HEK293 (cell line): ENCODE results near the gene HSD3B2.

Experiments
- IKZF3 ChIP-seq: fragments of 450-650 bp; IDR thresholded peaks from 2 replicates; pipeline ENCODE4 v1.5.0; 2018; ENCODE audit warnings: missing biosample characterization, mild to moderate bottlenecking, missing genetic modification characterization, moderate library complexity
- ZBTB17 ChIP-seq: fragments of 450-650 bp; formaldehyde crosslinking; IDR thresholded peaks from 2 replicates; pipeline ENCODE4 v1.5.1; 2016; ENCODE audit warnings: missing biosample characterization, missing genetic modification characterization
- ZNF274 ChIP-seq, 2 experiments: fragments of 200-500 bp in 1 of 2; fragments of 450-650 bp in 1 of 2; sonication (Bioruptor generic) in 1 of 2; formaldehyde crosslinking in 1 of 2; IDR thresholded peaks; 2 replicates each; pipeline versions ENCODE4 v1.5.1 to v1.6.1; 2014 to 2016; ENCODE audit warnings: borderline replicate concordance in 1 of 2, inconsistent platforms in 1 of 2, low read length in 1 of 2, missing biosample characterization in 1 of 2, missing genetic modification characterization in 1 of 2
- ZNF302 ChIP-seq: fragments of 450-650 bp; formaldehyde crosslinking; IDR thresholded peaks from 2 replicates; pipeline ENCODE4 v1.5.1; 2016; ENCODE audit warnings: missing biosample characterization, missing genetic modification characterization, low read depth
- ZNF571 ChIP-seq: fragments of 450-650 bp; formaldehyde crosslinking; IDR thresholded peaks from 2 replicates; pipeline ENCODE4 v1.5.0; 2017; ENCODE audit warnings: missing biosample characterization, missing genetic modification characterization
- ZNF596 ChIP-seq: fragments of 450-650 bp; IDR thresholded peaks from 2 replicates; pipeline ENCODE4 v1.5.0; 2018; ENCODE audit warnings: missing biosample characterization, mild to moderate bottlenecking, missing genetic modification characterization, moderate library complexity
- ZNF785 ChIP-seq: fragments of 450-650 bp; formaldehyde crosslinking; IDR thresholded peaks from 2 replicates; pipeline ENCODE4 v1.5.1; 2016; ENCODE audit warnings: missing biosample characterization, missing genetic modification characterization
- TF ChIP-seq, protein P1 (sequence below): fragments of 450-650 bp; formaldehyde crosslinking; IDR thresholded peaks from 2 replicates; pipeline ENCODE4 v1.5.1; 2016; ENCODE audit warnings: missing biosample characterization, missing genetic modification characterization, low read depth
- TF ChIP-seq, protein P2 (sequence below): fragments of 450-650 bp; formaldehyde crosslinking; IDR thresholded peaks from 2 replicates; pipeline ENCODE4 v1.5.1; 2016; ENCODE audit warnings: missing biosample characterization, missing genetic modification characterization
- TF ChIP-seq, protein P3 (sequence below): fragments of 450-650 bp; formaldehyde crosslinking; IDR thresholded peaks from 2 replicates; pipeline ENCODE4 v1.5.1; 2016; ENCODE audit warnings: missing biosample characterization, missing genetic modification characterization
- TF ChIP-seq, protein P4 (sequence below): sonication (generic); formaldehyde crosslinking; IDR thresholded peaks from 2 replicates; pipeline ENCODE4 v1.8.1; 2022; ENCODE audit warnings: mild to moderate bottlenecking, moderate library complexity, missing genetic modification reagents
- TF ChIP-seq, protein P5 (sequence below): fragments of 450-650 bp; IDR thresholded peaks from 2 replicates; pipeline ENCODE4 v1.5.1; 2018; ENCODE audit warnings: missing biosample characterization, missing genetic modification characterization
- TF ChIP-seq, protein P6 (sequence below): fragments of 450-650 bp; formaldehyde crosslinking; IDR thresholded peaks from 2 replicates; pipeline ENCODE4 v1.5.1; 2016; ENCODE audit warnings: missing biosample characterization, missing genetic modification characterization

DNA sequence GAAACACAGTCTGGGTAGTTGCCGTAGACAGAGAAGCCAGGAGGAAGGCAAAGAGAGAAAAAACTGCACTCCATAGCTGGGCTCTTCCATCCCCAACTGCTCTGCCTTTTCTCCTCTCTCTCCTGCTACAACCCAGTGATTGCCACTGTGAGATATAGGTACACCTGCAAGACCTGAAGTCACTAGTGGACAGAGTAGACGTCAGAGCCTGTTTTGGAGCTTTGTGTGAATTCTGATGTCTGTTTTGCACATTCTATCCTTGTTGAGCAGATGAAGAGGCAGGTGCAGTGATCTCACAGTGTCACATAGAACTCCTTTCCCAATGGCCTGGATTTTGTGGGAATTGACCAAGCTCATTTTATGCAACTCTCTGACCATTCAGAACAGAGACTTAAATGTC is 44.2 kb upstream of the HSD3B2 start:
- TF ChIP-seq, protein P1, sequence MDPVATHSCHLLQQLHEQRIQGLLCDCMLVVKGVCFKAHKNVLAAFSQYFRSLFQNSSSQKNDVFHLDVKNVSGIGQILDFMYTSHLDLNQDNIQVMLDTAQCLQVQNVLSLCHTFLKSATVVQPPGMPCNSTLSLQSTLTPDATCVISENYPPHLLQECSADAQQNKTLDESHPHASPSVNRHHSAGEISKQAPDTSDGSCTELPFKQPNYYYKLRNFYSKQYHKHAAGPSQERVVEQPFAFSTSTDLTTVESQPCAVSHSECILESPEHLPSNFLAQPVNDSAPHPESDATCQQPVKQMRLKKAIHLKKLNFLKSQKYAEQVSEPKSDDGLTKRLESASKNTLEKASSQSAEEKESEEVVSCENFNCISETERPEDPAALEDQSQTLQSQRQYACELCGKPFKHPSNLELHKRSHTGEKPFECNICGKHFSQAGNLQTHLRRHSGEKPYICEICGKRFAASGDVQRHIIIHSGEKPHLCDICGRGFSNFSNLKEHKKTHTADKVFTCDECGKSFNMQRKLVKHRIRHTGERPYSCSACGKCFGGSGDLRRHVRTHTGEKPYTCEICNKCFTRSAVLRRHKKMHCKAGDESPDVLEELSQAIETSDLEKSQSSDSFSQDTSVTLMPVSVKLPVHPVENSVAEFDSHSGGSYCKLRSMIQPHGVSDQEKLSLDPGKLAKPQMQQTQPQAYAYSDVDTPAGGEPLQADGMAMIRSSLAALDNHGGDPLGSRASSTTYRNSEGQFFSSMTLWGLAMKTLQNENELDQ (tag by site-specific recombination), result no peak
- TF ChIP-seq, protein P2, sequence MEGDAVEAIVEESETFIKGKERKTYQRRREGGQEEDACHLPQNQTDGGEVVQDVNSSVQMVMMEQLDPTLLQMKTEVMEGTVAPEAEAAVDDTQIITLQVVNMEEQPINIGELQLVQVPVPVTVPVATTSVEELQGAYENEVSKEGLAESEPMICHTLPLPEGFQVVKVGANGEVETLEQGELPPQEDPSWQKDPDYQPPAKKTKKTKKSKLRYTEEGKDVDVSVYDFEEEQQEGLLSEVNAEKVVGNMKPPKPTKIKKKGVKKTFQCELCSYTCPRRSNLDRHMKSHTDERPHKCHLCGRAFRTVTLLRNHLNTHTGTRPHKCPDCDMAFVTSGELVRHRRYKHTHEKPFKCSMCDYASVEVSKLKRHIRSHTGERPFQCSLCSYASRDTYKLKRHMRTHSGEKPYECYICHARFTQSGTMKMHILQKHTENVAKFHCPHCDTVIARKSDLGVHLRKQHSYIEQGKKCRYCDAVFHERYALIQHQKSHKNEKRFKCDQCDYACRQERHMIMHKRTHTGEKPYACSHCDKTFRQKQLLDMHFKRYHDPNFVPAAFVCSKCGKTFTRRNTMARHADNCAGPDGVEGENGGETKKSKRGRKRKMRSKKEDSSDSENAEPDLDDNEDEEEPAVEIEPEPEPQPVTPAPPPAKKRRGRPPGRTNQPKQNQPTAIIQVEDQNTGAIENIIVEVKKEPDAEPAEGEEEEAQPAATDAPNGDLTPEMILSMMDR (tag by site-specific recombination), result no peak
- TF ChIP-seq, protein P3, sequence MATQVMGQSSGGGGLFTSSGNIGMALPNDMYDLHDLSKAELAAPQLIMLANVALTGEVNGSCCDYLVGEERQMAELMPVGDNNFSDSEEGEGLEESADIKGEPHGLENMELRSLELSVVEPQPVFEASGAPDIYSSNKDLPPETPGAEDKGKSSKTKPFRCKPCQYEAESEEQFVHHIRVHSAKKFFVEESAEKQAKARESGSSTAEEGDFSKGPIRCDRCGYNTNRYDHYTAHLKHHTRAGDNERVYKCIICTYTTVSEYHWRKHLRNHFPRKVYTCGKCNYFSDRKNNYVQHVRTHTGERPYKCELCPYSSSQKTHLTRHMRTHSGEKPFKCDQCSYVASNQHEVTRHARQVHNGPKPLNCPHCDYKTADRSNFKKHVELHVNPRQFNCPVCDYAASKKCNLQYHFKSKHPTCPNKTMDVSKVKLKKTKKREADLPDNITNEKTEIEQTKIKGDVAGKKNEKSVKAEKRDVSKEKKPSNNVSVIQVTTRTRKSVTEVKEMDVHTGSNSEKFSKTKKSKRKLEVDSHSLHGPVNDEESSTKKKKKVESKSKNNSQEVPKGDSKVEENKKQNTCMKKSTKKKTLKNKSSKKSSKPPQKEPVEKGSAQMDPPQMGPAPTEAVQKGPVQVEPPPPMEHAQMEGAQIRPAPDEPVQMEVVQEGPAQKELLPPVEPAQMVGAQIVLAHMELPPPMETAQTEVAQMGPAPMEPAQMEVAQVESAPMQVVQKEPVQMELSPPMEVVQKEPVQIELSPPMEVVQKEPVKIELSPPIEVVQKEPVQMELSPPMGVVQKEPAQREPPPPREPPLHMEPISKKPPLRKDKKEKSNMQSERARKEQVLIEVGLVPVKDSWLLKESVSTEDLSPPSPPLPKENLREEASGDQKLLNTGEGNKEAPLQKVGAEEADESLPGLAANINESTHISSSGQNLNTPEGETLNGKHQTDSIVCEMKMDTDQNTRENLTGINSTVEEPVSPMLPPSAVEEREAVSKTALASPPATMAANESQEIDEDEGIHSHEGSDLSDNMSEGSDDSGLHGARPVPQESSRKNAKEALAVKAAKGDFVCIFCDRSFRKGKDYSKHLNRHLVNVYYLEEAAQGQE (tag by site-specific recombination), result no peak
- TF ChIP-seq, protein P4, sequence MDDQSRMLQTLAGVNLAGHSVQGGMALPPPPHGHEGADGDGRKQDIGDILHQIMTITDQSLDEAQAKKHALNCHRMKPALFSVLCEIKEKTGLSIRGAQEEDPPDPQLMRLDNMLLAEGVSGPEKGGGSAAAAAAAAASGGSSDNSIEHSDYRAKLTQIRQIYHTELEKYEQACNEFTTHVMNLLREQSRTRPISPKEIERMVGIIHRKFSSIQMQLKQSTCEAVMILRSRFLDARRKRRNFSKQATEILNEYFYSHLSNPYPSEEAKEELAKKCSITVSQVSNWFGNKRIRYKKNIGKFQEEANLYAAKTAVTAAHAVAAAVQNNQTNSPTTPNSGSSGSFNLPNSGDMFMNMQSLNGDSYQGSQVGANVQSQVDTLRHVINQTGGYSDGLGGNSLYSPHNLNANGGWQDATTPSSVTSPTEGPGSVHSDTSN (CRISPR knock-in tag), result no peak
- TF ChIP-seq ZBTB17 (tag by site-specific recombination) (no peak), ZNF785 (tag by site-specific recombination) (no peak), ZNF302 (tag by site-specific recombination) (no peak), IKZF3 (tag by site-specific recombination) (no peak), ZNF571 (tag by site-specific recombination) (no peak), ZNF596 (tag by site-specific recombination) (no peak), ZNF274 (IDR thresholded peaks at IDR 0.05; ENCODE audit: low read length) (no peak), ZNF274 (tag by site-specific recombination; IDR thresholded peaks at IDR 0.05; ENCODE audit: borderline replicate concordance) (no peak)
- TF ChIP-seq, protein P5, sequence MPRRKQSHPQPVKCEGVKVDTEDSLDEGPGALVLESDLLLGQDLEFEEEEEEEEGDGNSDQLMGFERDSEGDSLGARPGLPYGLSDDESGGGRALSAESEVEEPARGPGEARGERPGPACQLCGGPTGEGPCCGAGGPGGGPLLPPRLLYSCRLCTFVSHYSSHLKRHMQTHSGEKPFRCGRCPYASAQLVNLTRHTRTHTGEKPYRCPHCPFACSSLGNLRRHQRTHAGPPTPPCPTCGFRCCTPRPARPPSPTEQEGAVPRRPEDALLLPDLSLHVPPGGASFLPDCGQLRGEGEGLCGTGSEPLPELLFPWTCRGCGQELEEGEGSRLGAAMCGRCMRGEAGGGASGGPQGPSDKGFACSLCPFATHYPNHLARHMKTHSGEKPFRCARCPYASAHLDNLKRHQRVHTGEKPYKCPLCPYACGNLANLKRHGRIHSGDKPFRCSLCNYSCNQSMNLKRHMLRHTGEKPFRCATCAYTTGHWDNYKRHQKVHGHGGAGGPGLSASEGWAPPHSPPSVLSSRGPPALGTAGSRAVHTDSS (tag by site-specific recombination), result no peak
- TF ChIP-seq, protein P6, sequence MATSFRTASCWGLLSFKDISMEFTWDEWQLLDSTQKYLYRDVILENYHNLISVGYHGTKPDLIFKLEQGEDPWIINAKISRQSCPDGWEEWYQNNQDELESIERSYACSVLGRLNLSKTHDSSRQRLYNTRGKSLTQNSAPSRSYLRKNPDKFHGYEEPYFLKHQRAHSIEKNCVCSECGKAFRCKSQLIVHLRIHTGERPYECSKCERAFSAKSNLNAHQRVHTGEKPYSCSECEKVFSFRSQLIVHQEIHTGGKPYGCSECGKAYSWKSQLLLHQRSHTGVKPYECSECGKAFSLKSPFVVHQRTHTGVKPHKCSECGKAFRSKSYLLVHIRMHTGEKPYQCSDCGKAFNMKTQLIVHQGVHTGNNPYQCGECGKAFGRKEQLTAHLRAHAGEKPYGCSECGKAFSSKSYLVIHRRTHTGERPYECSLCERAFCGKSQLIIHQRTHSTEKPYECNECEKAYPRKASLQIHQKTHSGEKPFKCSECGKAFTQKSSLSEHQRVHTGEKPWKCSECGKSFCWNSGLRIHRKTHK (tag by site-specific recombination), result no peak
